CD8-positive, alpha-beta memory T cell (primary cell): ENCODE results near the gene ANKRD49. TPM values are rescaled to one million over a fixed set of nuclear protein-coding genes. Genes with fewer than 3 reads are reported as not detected.

Source experiments
- CTCF ChIA-PET: fragments of 350-600 bp; sonication (Branson Sonifier 250); formaldehyde crosslinking; loops from one replicate; lab custom pipeline; 2021; ENCODE audit warnings: antibody characterized with exemption; lab: Charles Lee
- POLR2A ChIA-PET: fragments of 350-600 bp; sonication (Branson Sonifier 250); formaldehyde crosslinking; loops from one replicate; lab custom pipeline; 2021; ENCODE audit warnings: antibody characterized with exemption; lab: Charles Lee
- DNase-seq, 5 donors: peaks; one replicate each; pipeline versions ENCODE4 v3.0.0 to v3.0.0-alpha.2; 2020 to 2022; ENCODE audit warnings: mixed read lengths in 1 of 5
- H3K27ac ChIP-seq: one replicate; pipeline ENCODE4 v1.7.0; 2013; ENCODE audit warnings: low read depth, mild to moderate bottlenecking, low read length, moderate library complexity
- H3K27me3 ChIP-seq: 2 replicates; pipeline ENCODE4 v1.7.0; 2013; ENCODE audit warnings: low read length, mild to moderate bottlenecking; ENCODE audit not compliant: insufficient read depth, poor library complexity, severe bottlenecking
- H3K36me3 ChIP-seq: 2 replicates; pipeline ENCODE4 v1.7.0; 2013; ENCODE audit warnings: mild to moderate bottlenecking, low read length, moderate library complexity; ENCODE audit not compliant: insufficient read depth
- H3K4me1 ChIP-seq: 2 replicates; pipeline ENCODE4 v1.7.0; 2013; ENCODE audit warnings: mild to moderate bottlenecking, low read length, moderate library complexity; ENCODE audit not compliant: insufficient read depth
- H3K4me3 ChIP-seq: 2 replicates; pipeline ENCODE4 v1.7.0; 2013; ENCODE audit warnings: mild to moderate bottlenecking, low read length
- H3K9me3 ChIP-seq: 2 replicates; pipeline ENCODE4 v1.7.0; 2013; ENCODE audit warnings: mild to moderate bottlenecking, low read length
- H3K27ac Mint-ChIP-seq, 8 donors: one replicate each; pipeline ENCODE4 v1.8.0; 2020 to 2021; ENCODE audit warnings: mixed read lengths in 8 of 8, mild to moderate bottlenecking in 6 of 8, inconsistent platforms in 3 of 8, moderate library complexity in 3 of 8
- H3K27me3 Mint-ChIP-seq, 2 donors: one replicate each; pipeline ENCODE4 v1.8.0; 2020 to 2021; ENCODE audit warnings: mixed read lengths in 2 of 2, mild to moderate bottlenecking in 1 of 2, moderate library complexity in 1 of 2
- H3K36me3 Mint-ChIP-seq, 3 donors: one replicate each; pipeline ENCODE4 v1.8.0; 2020 to 2021; ENCODE audit warnings: mixed read lengths in 3 of 3, inconsistent platforms in 1 of 3, mild to moderate bottlenecking in 1 of 3
- H3K4me1 Mint-ChIP-seq, 3 donors: one replicate each; pipeline ENCODE4 v1.8.0; 2020 to 2021; ENCODE audit warnings: mixed read lengths in 3 of 3, inconsistent platforms in 1 of 3, mild to moderate bottlenecking in 1 of 3
- H3K4me3 Mint-ChIP-seq, 7 donors: one replicate each; pipeline ENCODE4 v1.8.0; 2020 to 2021; ENCODE audit warnings: mixed read lengths in 7 of 7, mild to moderate bottlenecking in 6 of 7, moderate library complexity in 4 of 7, inconsistent platforms in 2 of 7
- H3K9me3 Mint-ChIP-seq, 5 donors: one replicate each; pipeline ENCODE4 v1.8.0; 2020 to 2022; ENCODE audit warnings: mixed read lengths in 5 of 5, mild to moderate bottlenecking in 3 of 5, moderate library complexity in 2 of 5, inconsistent platforms in 1 of 5
- polyA plus RNA-seq: library from polyadenylated mRNA; unstranded; fragments of 300-500 nt; fragmentation: Illumina TruSeq; gene quantifications from one replicate; pipeline ENCODE4 v1.2.3, GENCODE V29; 2021
- total RNA-seq, 2 experiments: library from RNA; stranded (reverse); gene quantifications; one replicate each; pipeline ENCODE4 v1.2.3, GENCODE V29; 2021

ANKRD49 gene
- total and polyA plus RNA-seq, 3 experiments from 2014 or later, result 21.6 to 28.3 (median 25.9) TPM

- H3K36me3 Mint-ChIP-seq, result peaks cover 0 to 9% (median 3%) of the 10 kb centered on the region in 3 donors
- no peaks in the 10 kb centered on the region for H3K36me3 ChIP-seq
- H3K4me3 ChIP-seq, result no peak overlapping the region
- no peaks in the 10 kb centered on the region for H3K27me3 ChIP-seq
- H3K4me1 Mint-ChIP-seq, result peaks cover 45 to 61% (median 56%) of the 10 kb centered on the region in 3 donors
- ChIA-PET CTCF (interaction anchor here (0.9 to 1.7 kb wide), 2 partner anchors 12 to 26 kb away, joined by 3 to 5 read pairs; no protein-coding TSS in a partner anchor), POLR2A (no interaction called here)
- peaks cover 38% of the 10 kb centered on the region for H3K4me1 ChIP-seq
- H3K4me3 Mint-ChIP-seq, result peak overlapping the region; percentile 15 to 83 (median 52)
- DNase-seq, result no peak
- H3K27me3 Mint-ChIP-seq, result peaks cover 0 to 6% of the 10 kb centered on the region in 2 donors
- no peaks in the 10 kb centered on the region for H3K9me3 ChIP-seq
- H3K27ac ChIP-seq, result no peak overlapping the region
- no peaks in the 10 kb centered on the region for H3K9me3 Mint-ChIP-seq
- peak overlapping the region in 5 of 8 donors; percentile 2 to 92 (median 19) for H3K27ac Mint-ChIP-seq
These were observed 53.1 kb downstream of the ANKRD49 start for GRCh38 chr11:94546886-94547285.

GRCh38 chr11:94549146-94549545, 55.4 kb downstream of the ANKRD49 start:
- no peak for DNase-seq
- H3K4me3 Mint-ChIP-seq, result no peak overlapping the region
- H3K9me3 ChIP-seq, result no peaks in the 10 kb centered on the region
- peaks cover 35 to 50% (median 44%) of the 10 kb centered on the region in 3 donors for H3K4me1 Mint-ChIP-seq
- no peaks in the 10 kb centered on the region for H3K9me3 Mint-ChIP-seq
- no peak overlapping the region for H3K27ac ChIP-seq
- H3K4me1 ChIP-seq, result peaks cover 32% of the 10 kb centered on the region
- no peaks in the 10 kb centered on the region for H3K27me3 Mint-ChIP-seq
- no peak overlapping the region for H3K27ac Mint-ChIP-seq
- CTCF ChIA-PET, result no interaction called here
- H3K36me3 ChIP-seq, result no peaks in the 10 kb centered on the region
- peaks cover 0 to 6% (median 3%) of the 10 kb centered on the region in 3 donors for H3K36me3 Mint-ChIP-seq
- H3K4me3 ChIP-seq, result no peak overlapping the region
- POLR2A ChIA-PET, result no interaction called here
- H3K27me3 ChIP-seq, result no peaks in the 10 kb centered on the region

Other genes with a start within 250 kb of the ANKRD49 start
- not detected for gene IZUMO1R, start 189.4 kb upstream of the ANKRD49 start, total RNA-seq
- gene IZUMO1R, start 189.4 kb upstream of the ANKRD49 start, polyA plus RNA-seq, result not detected
- under 1 TPM in 1 of 2 experiments, not detected in 1; 0.11 TPM for gene GPR83, start 92.6 kb upstream of the ANKRD49 start, total RNA-seq
- gene GPR83, start 92.6 kb upstream of the ANKRD49 start, polyA plus RNA-seq, result 0.10 TPM
- 10 to 100 TPM; 39.8 to 40.0 TPM for gene MRE11, start 140 bp upstream of the ANKRD49 start, total RNA-seq
- 14.4 TPM for gene MRE11, start 140 bp upstream of the ANKRD49 start, polyA plus RNA-seq
- gene C11orf97, start 18.5 kb downstream of the ANKRD49 start, total RNA-seq, result not detected
- gene C11orf97, start 18.5 kb downstream of the ANKRD49 start, polyA plus RNA-seq, result not detected
- gene FUT4, start 49.9 kb downstream of the ANKRD49 start, total RNA-seq, result 1 to 10 TPM; 7.6 to 7.9 TPM
- 2.1 TPM for gene FUT4, start 49.9 kb downstream of the ANKRD49 start, polyA plus RNA-seq
- gene PIWIL4, start 73.4 kb downstream of the ANKRD49 start, total RNA-seq, result under 1 TPM; 0.58 to 0.61 TPM
- gene PIWIL4, start 73.4 kb downstream of the ANKRD49 start, polyA plus RNA-seq, result 0.36 TPM